HepG2 (cell line): ENCODE measurements around the gene VKORC1L1. TPM values are rescaled to one million over a fixed set of nuclear protein-coding genes. Genes with fewer than 3 reads are reported as not detected.
"Not testable (repeated sequence)": the region's sequence is repeated elsewhere in the genome, so short reads cannot be mapped to it uniquely, and the experiment has no call there.

ENCODE experiments used
- ATAC-seq: fragments of 200-7000 bp; cut with Tn5 transposase; 3 replicates; pipeline ENCODE4 v1.9.1; 2020; ENCODE audit warnings: mild to moderate bottlenecking, moderate library complexity
- BruUV-seq: library from RNA; stranded (reverse); fragments of 400-500 nt; replicated peaks from 2 replicates; lab custom pipeline; 2021; lab: Mats Ljungman, UMichigan
- CTCF ChIA-PET: fragments of 300-600 bp; formaldehyde crosslinking; extraction: SDS; loops from one replicate; lab custom pipeline; 2021; ENCODE audit warnings: low total read pairs, inconsistent platforms, low intra/inter-chr PET ratio; lab: Yijun Ruan, JAX
- POLR2A ChIA-PET: fragments of 350-600 bp; sonication (Branson Sonifier 250); formaldehyde crosslinking; loops from one replicate; lab custom pipeline; 2020; ENCODE audit warnings: antibody characterized with exemption, inconsistent platforms; lab: Yijun Ruan, JAX
- DNase-seq: peaks from one replicate; pipeline ENCODE4 v3.0.0-alpha.2; 2015; ENCODE audit warnings: low spot score
- FAIRE-seq: peaks from 3 replicates; lab custom pipeline; 2011; peaks lifted over from hg19 to GRCh38; lab: Jason Lieb, UNC
- H2AFZ ChIP-seq: one replicate; pipeline ENCODE4 v1.6.1; 2011; ENCODE audit warnings: low read length, inconsistent platforms
- H3K27ac ChIP-seq: fragments of 300-600 bp; 3 replicates; pipeline ENCODE4 v1.8.0; 2011; ENCODE audit warnings: mixed run types, mild to moderate bottlenecking, mixed read lengths, low read length, inconsistent platforms; ENCODE audit not compliant: insufficient read depth; ENCODE audit errors: extremely low read length
- H3K27me3 ChIP-seq, 2 experiments: fragments of 200-600 bp in 1 of 2; 2 replicates in 1 of 2; 3 replicates in 1 of 2; pipeline versions ENCODE4 v1.6.0 to v1.8.0; 2011; ENCODE audit warnings: low read length in 2 of 2, mild to moderate bottlenecking in 2 of 2, moderate library complexity in 2 of 2, inconsistent platforms in 1 of 2; ENCODE audit not compliant: insufficient read depth in 2 of 2, control insufficient read depth in 1 of 2
- H3K36me3 ChIP-seq, 2 experiments: fragments of 200-600 bp in 1 of 2; replicated peaks in 1 of 2; 2 replicates in 1 of 2; 3 replicates in 1 of 2; pipeline versions ENCODE4 v1.5.1 to v1.8.0; 2011; ENCODE audit warnings: low read length in 2 of 2, inconsistent platforms in 1 of 2; ENCODE audit not compliant: insufficient read depth in 2 of 2, control insufficient read depth in 1 of 2
- H3K4me1 ChIP-seq: 2 replicates; pipeline ENCODE4 v1.5.1; 2012; ENCODE audit warnings: low read length, inconsistent platforms; ENCODE audit not compliant: insufficient read depth
- H3K4me2 ChIP-seq: 2 replicates; pipeline ENCODE4 v1.6.0; 2011; ENCODE audit warnings: low read depth, low read length, inconsistent platforms
- H3K4me3 ChIP-seq, 3 experiments: fragments of 200-600 bp in 1 of 3; sonication (generic), shearing (Covaris generic) in 1 of 3; replicated peaks in 1 of 3; 2 replicates each; pipeline ENCODE4 v1.5.1; 2011 to 2016; ENCODE audit warnings: low read length in 3 of 3, inconsistent platforms in 2 of 3, low read depth in 2 of 3, mild to moderate bottlenecking in 2 of 3, control low read depth in 1 of 3, mixed read lengths in 1 of 3; ENCODE audit not compliant: insufficient read depth in 1 of 3
- H3K79me2 ChIP-seq: one replicate; pipeline ENCODE4 v1.6.1; 2011; ENCODE audit warnings: low read length, inconsistent platforms; ENCODE audit not compliant: insufficient read depth
- H3K9ac ChIP-seq: 2 replicates; pipeline ENCODE4 v1.6.0; 2011; ENCODE audit warnings: mild to moderate bottlenecking, low read depth, low read length, inconsistent platforms; ENCODE audit not compliant: insufficient read depth
- H3K9me3 ChIP-seq: 2 replicates; pipeline ENCODE4 v1.5.1; 2012; ENCODE audit warnings: mild to moderate bottlenecking, low read length
- H4K20me1 ChIP-seq: 2 replicates; pipeline ENCODE4 v1.6.0; 2011; ENCODE audit warnings: inconsistent platforms, mild to moderate bottlenecking, low read length, moderate library complexity; ENCODE audit not compliant: insufficient read depth
- MEF2D ChIP-seq: sonication (generic); formaldehyde crosslinking; IDR thresholded peaks from 2 replicates; pipeline ENCODE4 v1.5.1; 2020; ENCODE audit warnings: mild to moderate bottlenecking, missing genetic modification reagents
- MXD3 ChIP-seq: IDR thresholded peaks from 2 replicates; pipeline ENCODE4 v1.6.1; 2016; ENCODE audit warnings: mild to moderate bottlenecking, missing biosample characterization, missing genetic modification reagents
- SPEN ChIP-seq: sonication (generic); formaldehyde crosslinking; IDR thresholded peaks from 2 replicates; pipeline ENCODE4 v1.5.1; 2020; ENCODE audit warnings: low read depth, mild to moderate bottlenecking, missing genetic modification reagents
- ZNF142 ChIP-seq: sonication (generic); formaldehyde crosslinking; IDR thresholded peaks from 2 replicates; pipeline ENCODE4 v1.4.0; 2020; ENCODE audit warnings: missing genetic modification reagents
- ZNF563 ChIP-seq: sonication (generic); formaldehyde crosslinking; IDR thresholded peaks from 2 replicates; pipeline ENCODE4 v1.8.0; 2022; ENCODE audit warnings: mild to moderate bottlenecking, moderate library complexity, missing genetic modification reagents
- ZNF672 ChIP-seq: sonication (generic); formaldehyde crosslinking; IDR thresholded peaks from 2 replicates; pipeline ENCODE4 v1.8.1; 2022; ENCODE audit warnings: missing genetic modification reagents
- ZNF687 ChIP-seq: sonication (generic); formaldehyde crosslinking; IDR thresholded peaks from 2 replicates; pipeline ENCODE4 v1.5.1; 2020; ENCODE audit warnings: mild to moderate bottlenecking, missing genetic modification reagents, moderate library complexity
- ZNF777 ChIP-seq: sonication (generic); formaldehyde crosslinking; IDR thresholded peaks from 2 replicates; pipeline ENCODE4 v1.4.0; 2020; ENCODE audit warnings: missing genetic modification reagents
- WGBS: methylation state at CpG from one replicate; pipeline ENCODE4 v1.1.6; 2017; ENCODE audit warnings: low lambda C conversion rate; 5-methylcytosine and 5-hydroxymethylcytosine counted together
- in situ Hi-C: cut with HindIII; loops from 2 replicates; pipeline ENCODE4 v1.10.0; 2017; ENCODE audit warnings: low pct_unique_long_range_greater_than_20kb; ENCODE audit not compliant: extremely low pct_ligation_motif_present
- intact Hi-C: fragments of 100-400 bp; cut with micrococcal nuclease; formaldehyde crosslinking; loops from one replicate; pipeline ENCODE4 v1.10.0; 2022; ENCODE audit not compliant: unreplicated experiment
- polyA plus RNA-seq, 8 experiments: library from polyadenylated mRNA; depleted of rRNA in 3 of 8; stranded (reverse) in 7 of 8; unstranded in 1 of 8; fragments of >200 nt; fragmentation: Illumina TruSeq in 4 of 8; extraction: Trizol in 4 of 8; gene quantifications; 2 replicates each; pipeline versions ENCODE4 v1.2.1 to v1.2.3, GENCODE V29; 2011 to 2016; ENCODE audit warnings: low read depth in 4 of 8, missing spikeins in 1 of 8, mixed read lengths in 1 of 8; ENCODE audit not compliant: insufficient read depth in 1 of 8
- total RNA-seq, 5 experiments: library from RNA; depleted of rRNA; stranded (reverse); fragments of >200 nt; fragmentation: Illumina TruSeq; extraction: Trizol; gene quantifications; 2 replicates each; pipeline ENCODE4 v1.2.3, GENCODE V29; 2016; ENCODE audit warnings: low read depth in 1 of 5

VKORC1L1 gene
- total and polyA plus RNA-seq, 2 of the 13 experiments (the other 11 are each of a cell fraction or from before 2014, with no cell fraction given) = 13.9 to 16.5 TPM

- peak overlapping the region; percentile 84 for H3K4me2 ChIP-seq
- peak; percentile 55 for ATAC-seq
- peak overlapping the region; percentile 65 for H3K27ac ChIP-seq
- FAIRE-seq, BruUV-seq, H2AFZ ChIP-seq, H3K27me3 ChIP-seq, H3K36me3 ChIP-seq, in situ Hi-C loops, DNase-seq, H3K9me3 ChIP-seq, H3K4me1 ChIP-seq, H4K20me1 ChIP-seq, POLR2A ChIA-PET, CTCF ChIA-PET, intact Hi-C loops: not testable (repeated sequence)
- WGBS = 4% methylated on average over 13 of the region's 57 CpGs
- H3K4me3 ChIP-seq = peak overlapping the region; percentile 71 to 84 (median 80); a peak in 5 of 6 replicates
- peaks cover 11% of the 10 kb centered on the region for H3K79me2 ChIP-seq
- peak overlapping the region; percentile 78 for H3K9ac ChIP-seq
- TF ChIP-seq ZNF563 (CRISPR knock-in tag) (0 out of 2 replicates have a peak, but pooled peaks have one; percentile 11), ZNF687 (peak; percentile 10), ZNF672 (CRISPR knock-in tag) (peak; percentile 71; the same call in 1 of the 2 replicates), ZNF777 (0 out of 2 replicates have a peak, but pooled peaks have one; percentile 6), SPEN (CRISPR knock-in tag) (0 out of 2 replicates have a peak, but pooled peaks have one; percentile 25), MEF2D (CRISPR knock-in tag) (0 out of 2 replicates have a peak, but pooled peaks have one; percentile 5), MXD3 (CRISPR knock-in tag) (0 out of 2 replicates have a peak, but pooled peaks have one; percentile 18), ZNF142 (peak; percentile 23; the same call in 1 of the 2 replicates)
Measured at GRCh38 chr7:65873582-65874193, 814 bp downstream of the VKORC1L1 start.
